Mesendoderm (in vitro differentiated cells): ENCODE data around the gene CREB3L2.
"Not testable (repeated sequence)": the region's sequence is repeated elsewhere in the genome, so short reads cannot be mapped to it uniquely, and the experiment has no call there.

Experiments used
- DNase-seq: peaks from one replicate; pipeline ENCODE4 v3.0.0; 2013
- H2AK5ac ChIP-seq: 2 replicates; pipeline ENCODE4 v1.6.1; 2013; ENCODE audit warnings: low read length, inconsistent platforms
- H2BK120ac ChIP-seq: 2 replicates; pipeline ENCODE4 v1.6.1; 2013; ENCODE audit warnings: low read depth, mild to moderate bottlenecking, low read length, moderate library complexity, mixed read lengths
- H2BK15ac ChIP-seq: replicated peaks from 2 replicates; pipeline ENCODE4 v1.6.1; 2013; ENCODE audit warnings: low read depth, mild to moderate bottlenecking, moderate library complexity
- H2BK5ac ChIP-seq: 2 replicates; pipeline ENCODE4 v1.6.1; 2013; ENCODE audit warnings: low read length, inconsistent platforms
- H3K18ac ChIP-seq: 2 replicates; pipeline ENCODE4 v1.6.1; 2013; ENCODE audit warnings: mild to moderate bottlenecking, low read length, mixed read lengths
- H3K23ac ChIP-seq: one replicate; pipeline ENCODE4 v1.6.1; 2013; ENCODE audit warnings: low read length
- H3K27ac ChIP-seq: 2 replicates; pipeline ENCODE4 v1.5.1; 2013; ENCODE audit warnings: low read depth, mild to moderate bottlenecking, inconsistent platforms, low read length, moderate library complexity
- H3K27me3 ChIP-seq: 2 replicates; pipeline ENCODE4 v1.6.1; 2013; ENCODE audit warnings: low read length, control low read depth, mild to moderate bottlenecking, inconsistent platforms; ENCODE audit not compliant: insufficient read depth, poor library complexity
- H3K36me3 ChIP-seq: 2 replicates; pipeline ENCODE4 v1.6.1; 2013; ENCODE audit warnings: low read length, inconsistent platforms; ENCODE audit not compliant: control insufficient read depth, insufficient read depth
- H3K4ac ChIP-seq: one replicate; pipeline ENCODE4 v1.6.1; 2013; ENCODE audit warnings: low read depth, mild to moderate bottlenecking, low read length, moderate library complexity
- H3K4me1 ChIP-seq: 2 replicates; pipeline ENCODE4 v1.6.1; 2013; ENCODE audit warnings: low read depth, low read length, inconsistent platforms; ENCODE audit not compliant: control insufficient read depth
- H3K4me2 ChIP-seq: 2 replicates; pipeline ENCODE4 v1.6.1; 2013; ENCODE audit warnings: low read length
- H3K4me3 ChIP-seq: 2 replicates; pipeline ENCODE4 v1.5.1; 2013; ENCODE audit warnings: mild to moderate bottlenecking, low read length
- H3K56ac ChIP-seq: one replicate; pipeline ENCODE4 v1.6.1; 2013; ENCODE audit warnings: low read length
- H3K79me1 ChIP-seq: 2 replicates; pipeline ENCODE4 v1.6.1; 2013; ENCODE audit warnings: low read length, inconsistent platforms
- H3K79me2 ChIP-seq: 2 replicates; pipeline ENCODE4 v1.6.1; 2013; ENCODE audit warnings: mild to moderate bottlenecking, low read length; ENCODE audit not compliant: control insufficient read depth, insufficient read depth
- H3K9ac ChIP-seq: 2 replicates; pipeline ENCODE4 v1.6.1; 2013; ENCODE audit warnings: low read length, inconsistent platforms
- H4K5ac ChIP-seq: one replicate; pipeline ENCODE4 v1.6.1; 2013; ENCODE audit warnings: low read length
- H4K8ac ChIP-seq: one replicate; pipeline ENCODE4 v1.6.1; 2013; ENCODE audit warnings: low read depth, mild to moderate bottlenecking, control low read depth, low read length, moderate library complexity
- WGBS: extraction: QIAGEN DNeasy Blood & Tissue Kit; methylation state at CpG from one replicate; pipeline ENCODE4 v1.1.7; 2013; ENCODE audit warnings: low lambda C conversion rate, missing lambda C conversion rate; ENCODE audit not compliant: insufficient coverage; ENCODE audit errors: extremely low coverage; 5-methylcytosine and 5-hydroxymethylcytosine counted together

Gene CREB3L2

GRCh38 chr7:137838706-137839315, 163.1 kb downstream of the CREB3L2 start:
- WGBS, result no CpG with 5 or more reads among the region's 7 CpGs
- Histone ChIP-seq H3K4me1 (peaks cover 2% of the 10 kb centered on the region), H3K4me2 (no peak overlapping the region), H2AK5ac (no peak overlapping the region), H3K23ac (no peak overlapping the region), H4K8ac (no peak overlapping the region), H2BK5ac (no peak overlapping the region), H3K4ac (no peak overlapping the region), H3K18ac (no peak overlapping the region), H3K27me3 (no peaks in the 10 kb centered on the region), H2BK15ac (no peak overlapping the region), H3K79me1 (no peaks in the 10 kb centered on the region), H3K9ac (no peak overlapping the region), H2BK120ac (no peak overlapping the region), H4K5ac (no peak overlapping the region), H3K27ac (no peak overlapping the region), H3K4me3 (no peak overlapping the region), H3K36me3 (no peaks in the 10 kb centered on the region), H3K56ac (no peak overlapping the region), H3K79me2 (no peaks in the 10 kb centered on the region)
- DNase-seq, result no peak

GRCh38 chr7:137836541-137836940, 165.3 kb downstream of the CREB3L2 start:
- peaks cover 2% of the 10 kb centered on the region for H3K4me1 ChIP-seq
- WGBS, result no CpG with 5 or more reads among the region's 1 CpG
- no peak overlapping the region for H3K4me2 ChIP-seq

GRCh38 chr7:137836113-137836509, 165.8 kb downstream of the CREB3L2 start:
- Histone ChIP-seq H3K27ac (no peak overlapping the region), H2BK5ac (no peak overlapping the region), H2BK120ac (no peak overlapping the region), H3K36me3 (no peaks in the 10 kb centered on the region), H3K23ac (no peak overlapping the region), H3K27me3 (no peaks in the 10 kb centered on the region), H2AK5ac (no peak overlapping the region), H3K56ac (no peak overlapping the region), H4K8ac (no peak overlapping the region), H3K79me1 (no peaks in the 10 kb centered on the region), H3K4me1 (peaks cover 2% of the 10 kb centered on the region), H3K18ac (no peak overlapping the region), H3K4ac (no peak overlapping the region), H2BK15ac (no peak overlapping the region), H3K79me2 (no peaks in the 10 kb centered on the region), H3K4me2 (no peak overlapping the region), H4K5ac (no peak overlapping the region), H3K9ac (no peak overlapping the region), H3K4me3 (no peak overlapping the region)
- DNase-seq, result no peak
- no CpG with 5 or more reads among the region's 3 CpGs for WGBS

More at GRCh38 chr7:137836541-137836940, 165.3 kb downstream of the CREB3L2 start:
- H3K27me3 ChIP-seq, result no peaks in the 10 kb centered on the region
- H2BK5ac ChIP-seq, result no peak overlapping the region
- no peaks in the 10 kb centered on the region for H3K36me3 ChIP-seq
- DNase-seq, result no peak
- H3K4me3 ChIP-seq, result no peak overlapping the region
- H2BK15ac ChIP-seq, result no peak overlapping the region
- H2AK5ac ChIP-seq, result no peak overlapping the region
- no peak overlapping the region for H3K18ac ChIP-seq
- H3K79me1 ChIP-seq, result no peaks in the 10 kb centered on the region
- H3K9ac ChIP-seq, result no peak overlapping the region
- no peak overlapping the region for H3K4ac ChIP-seq
- H2BK120ac ChIP-seq, result no peak overlapping the region
- H3K27ac ChIP-seq, result no peak overlapping the region
- no peak overlapping the region for H3K23ac ChIP-seq
- H4K8ac ChIP-seq, result no peak overlapping the region
- no peaks in the 10 kb centered on the region for H3K79me2 ChIP-seq
- H3K56ac ChIP-seq, result no peak overlapping the region
- H4K5ac ChIP-seq, result no peak overlapping the region

- H3K27me3 ChIP-seq, result no peaks in the 10 kb centered on the region
- H3K4me2 ChIP-seq, result no peak overlapping the region
- no peak overlapping the region for H3K4me3 ChIP-seq
- no peaks in the 10 kb centered on the region for H3K79me1 ChIP-seq
- H2AK5ac ChIP-seq, result no peak overlapping the region
- WGBS, result 100% methylated on average over 1 of the region's 3 CpGs
- H2BK5ac ChIP-seq, result no peak overlapping the region
- DNase-seq, result no peak
- no peak overlapping the region for H3K23ac ChIP-seq
- no peak overlapping the region for H4K5ac ChIP-seq
- H2BK15ac ChIP-seq, result no peak overlapping the region
- H2BK120ac ChIP-seq, result no peak overlapping the region
- peaks cover 2% of the 10 kb centered on the region for H3K4me1 ChIP-seq
- no peaks in the 10 kb centered on the region for H3K79me2 ChIP-seq
- no peak overlapping the region for H3K27ac ChIP-seq
- no peak overlapping the region for H3K56ac ChIP-seq
- no peaks in the 10 kb centered on the region for H3K36me3 ChIP-seq
- no peak overlapping the region for H3K9ac ChIP-seq
- H4K8ac ChIP-seq, result no peak overlapping the region
- H3K18ac ChIP-seq, result no peak overlapping the region
- no peak overlapping the region for H3K4ac ChIP-seq
Measured at GRCh38 chr7:137835486-137836112, 166.3 kb downstream of the CREB3L2 start.

- no peak overlapping the region for H4K8ac ChIP-seq
- no peak overlapping the region for H3K23ac ChIP-seq
- H3K27ac ChIP-seq, result no peak overlapping the region
- no peak overlapping the region for H4K5ac ChIP-seq
- H3K79me1 ChIP-seq, result no peaks in the 10 kb centered on the region
- no peak overlapping the region for H2AK5ac ChIP-seq
- no peak overlapping the region for H3K56ac ChIP-seq
- no peak overlapping the region for H3K4ac ChIP-seq
- H3K4me1 ChIP-seq, result no peaks in the 10 kb centered on the region
- no CpG with 5 or more reads among the region's 1 CpG for WGBS
- H3K4me2 ChIP-seq, result no peak overlapping the region
- H2BK5ac ChIP-seq, result no peak overlapping the region
- H2BK15ac ChIP-seq, result no peak overlapping the region
- H2BK120ac ChIP-seq, result no peak overlapping the region
- no peak overlapping the region for H3K4me3 ChIP-seq
- DNase-seq, result no peak
- H3K79me2 ChIP-seq, result no peaks in the 10 kb centered on the region
- no peaks in the 10 kb centered on the region for H3K27me3 ChIP-seq
- no peak overlapping the region for H3K18ac ChIP-seq
- H3K36me3 ChIP-seq, result no peaks in the 10 kb centered on the region
- H3K9ac ChIP-seq, result no peak overlapping the region
Measured at GRCh38 chr7:137834552-137834951, 167.3 kb downstream of the CREB3L2 start.

GRCh38 chr7:137832990-137833389, 168.9 kb downstream of the CREB3L2 start:
- H4K8ac ChIP-seq, H3K9ac ChIP-seq, H3K23ac ChIP-seq, H3K4ac ChIP-seq, H3K18ac ChIP-seq, DNase-seq, H2AK5ac ChIP-seq, H2BK15ac ChIP-seq, H2BK5ac ChIP-seq, H3K4me2 ChIP-seq, H3K27ac ChIP-seq, H2BK120ac ChIP-seq, H3K36me3 ChIP-seq, H3K79me1 ChIP-seq, H3K79me2 ChIP-seq, H4K5ac ChIP-seq, H3K4me3 ChIP-seq, H3K56ac ChIP-seq, H3K27me3 ChIP-seq, H3K4me1 ChIP-seq: not testable (repeated sequence)
- no CpG with 5 or more reads among the region's 2 CpGs for WGBS
